Smooth muscle cell (in vitro differentiated cells): ENCODE results near the gene KCNH1. TPM values are rescaled to one million over a fixed set of nuclear protein-coding genes. Genes with fewer than 3 reads are reported as not detected.

Experiments
- DNase-seq: peaks from one replicate; lab custom pipeline; 2025; ENCODE audit not compliant: unreplicated experiment; lab: John Stamatoyannopoulos, UW
- H2AFZ ChIP-seq: fragments of 200-600 bp; sonication (generic); 2 replicates; pipeline ENCODE4 v1.6.0; 2016; ENCODE audit warnings: antibody characterized with exemption, low read depth, mild to moderate bottlenecking
- H3F3A ChIP-seq: fragments of 200-600 bp; sonication (generic); 2 replicates; pipeline ENCODE4 v1.6.0; 2017; ENCODE audit warnings: antibody characterized with exemption, low read depth
- H3K27ac ChIP-seq: fragments of 200-600 bp; sonication (generic); 2 replicates; pipeline ENCODE4 v1.5.1; 2016; ENCODE audit warnings: low read depth, mild to moderate bottlenecking
- H3K27me3 ChIP-seq: fragments of 200-600 bp; sonication (generic); 2 replicates; pipeline ENCODE4 v1.6.1; 2016; ENCODE audit warnings: low read depth, mild to moderate bottlenecking
- H3K36me3 ChIP-seq: fragments of 200-600 bp; sonication (generic); 2 replicates; pipeline ENCODE4 v1.5.1; 2016; ENCODE audit warnings: low read depth
- H3K4me1 ChIP-seq: fragments of 200-600 bp; sonication (generic); 2 replicates; pipeline ENCODE4 v1.5.1; 2016; ENCODE audit warnings: low read depth
- H3K4me2 ChIP-seq: fragments of 200-600 bp; sonication (generic); 2 replicates; pipeline ENCODE4 v1.6.0; 2016; ENCODE audit warnings: mild to moderate bottlenecking
- H3K4me3 ChIP-seq: fragments of 200-600 bp; sonication (generic); 2 replicates; pipeline ENCODE4 v1.5.1; 2016; ENCODE audit warnings: mild to moderate bottlenecking
- H3K79me2 ChIP-seq: fragments of 200-600 bp; sonication (generic); 2 replicates; pipeline ENCODE4 v1.6.0; 2016; ENCODE audit warnings: low read depth, mild to moderate bottlenecking
- H3K9ac ChIP-seq: fragments of 200-600 bp; sonication (generic); 2 replicates; pipeline ENCODE4 v1.6.0; 2016; ENCODE audit warnings: low read depth
- H3K9me3 ChIP-seq: fragments of 200-600 bp; sonication (generic); replicated peaks from 2 replicates; pipeline ENCODE4 v1.5.1; 2016; ENCODE audit warnings: low read depth
- H4K20me1 ChIP-seq: fragments of 200-600 bp; sonication (generic); 2 replicates; pipeline ENCODE4 v1.6.0; 2016; ENCODE audit warnings: low read depth
- CTCF ChIP-seq: fragments of 200-600 bp; sonication (generic); IDR thresholded peaks from 2 replicates; pipeline ENCODE4 v1.5.1; 2017; ENCODE audit warnings: borderline replicate concordance, mild to moderate bottlenecking, antibody characterized with exemption; ENCODE audit not compliant: insufficient read depth, poor library complexity, severe bottlenecking
- WGBS: methylation state at CpG from one replicate; pipeline ENCODE4 v1.1.7; 2016; ENCODE audit warnings: low lambda C conversion rate; 5-methylcytosine and 5-hydroxymethylcytosine counted together
- polyA plus RNA-seq: library from polyadenylated mRNA; unstranded; fragments of >200 nt; fragmentation: Nextera tagmentation; extraction: Ambion mirVana; gene quantifications from 2 replicates; pipeline ENCODE4 v1.2.1, GENCODE V29; 2016
- total RNA-seq: library from RNA; depleted of rRNA; stranded (reverse); fragments of >200 nt; gene quantifications from 2 replicates; pipeline ENCODE4 v1.2.3, GENCODE V29; 2014

The KCNH1 gene
- total and polyA plus RNA-seq, 2 experiments from 2014 or later, result 0.30 to 1.9 TPM

- no peak for TF ChIP-seq CTCF
- Histone ChIP-seq H4K20me1 (no peaks in the 10 kb centered on the region), H3K27me3 (no peaks in the 10 kb centered on the region), H2AFZ (no peak overlapping the region), H3K36me3 (no peaks in the 10 kb centered on the region), H3K4me1 (no peaks in the 10 kb centered on the region), H3K9ac (no peak overlapping the region), H3K4me2 (no peak overlapping the region), H3K79me2 (no peaks in the 10 kb centered on the region), H3K4me3 (no peak overlapping the region), H3F3A (no peaks in the 10 kb centered on the region), H3K9me3 (no peaks in the 10 kb centered on the region), H3K27ac (no peak overlapping the region)
- WGBS, result 93% methylated on average over 5 of the region's 5 CpGs
- no peak for DNase-seq
These were observed 41.0 kb downstream of the KCNH1 start for GRCh38 chr1:211092955-211093354.

- Histone ChIP-seq H3K27ac (no peak overlapping the region), H3K4me3 (no peak overlapping the region), H3F3A (no peaks in the 10 kb centered on the region), H3K79me2 (no peaks in the 10 kb centered on the region), H2AFZ (no peak overlapping the region), H4K20me1 (no peaks in the 10 kb centered on the region), H3K4me2 (no peak overlapping the region), H3K4me1 (no peaks in the 10 kb centered on the region), H3K9ac (no peak overlapping the region), H3K9me3 (no peaks in the 10 kb centered on the region), H3K27me3 (no peaks in the 10 kb centered on the region), H3K36me3 (no peaks in the 10 kb centered on the region)
- 71% methylated on average over 2 of the region's 2 CpGs for WGBS
- TF ChIP-seq CTCF, result no peak
- DNase-seq, result no peak
These were observed 42.1 kb downstream of the KCNH1 start for GRCh38 chr1:211091867-211092266.

GRCh38 chr1:211089536-211089935 is 44.4 kb downstream of the KCNH1 start:
- TF ChIP-seq CTCF, result no peak
- Histone ChIP-seq H3K27me3 (no peaks in the 10 kb centered on the region), H3K4me3 (no peak overlapping the region), H4K20me1 (no peaks in the 10 kb centered on the region), H3K9ac (no peak overlapping the region), H3K27ac (no peak overlapping the region), H3K4me1 (no peaks in the 10 kb centered on the region), H3K36me3 (no peaks in the 10 kb centered on the region), H3K9me3 (no peaks in the 10 kb centered on the region), H3K4me2 (no peak overlapping the region), H3K79me2 (no peaks in the 10 kb centered on the region), H3F3A (no peaks in the 10 kb centered on the region), H2AFZ (no peak overlapping the region)
- no peak for DNase-seq
- WGBS, result 88% methylated on average over 2 of the region's 2 CpGs

- Histone ChIP-seq H3F3A (no peaks in the 10 kb centered on the region), H3K9me3 (no peaks in the 10 kb centered on the region), H3K79me2 (no peaks in the 10 kb centered on the region), H3K4me2 (no peak overlapping the region), H3K4me3 (no peak overlapping the region), H3K9ac (no peak overlapping the region), H3K27me3 (no peaks in the 10 kb centered on the region), H3K4me1 (no peaks in the 10 kb centered on the region), H2AFZ (no peak overlapping the region), H3K36me3 (no peaks in the 10 kb centered on the region), H4K20me1 (no peaks in the 10 kb centered on the region), H3K27ac (no peak overlapping the region)
- WGBS, result 93% methylated on average over 1 of the region's 1 CpG
- TF ChIP-seq CTCF, result no peak
- no peak for DNase-seq
These were observed 45.8 kb downstream of the KCNH1 start for GRCh38 chr1:211088156-211088555.
